H1 (cell line): ENCODE data around the gene TRIM28. TPM values are rescaled to one million over a fixed set of nuclear protein-coding genes. Genes with fewer than 3 reads are reported as not detected.

Source experiments
- ASH2L ChIP-seq: fragments of 200-600, 300-600 bp; sonication (generic); IDR thresholded peaks from one replicate; pipeline ENCODE4 v1.7.1; 2017; ENCODE audit warnings: low read length
- BCL11A ChIP-seq, 2 experiments: IDR thresholded peaks; one replicate each; pipeline ENCODE4 v1.6.1; 2011; ENCODE audit warnings: low read depth in 2 of 2, low read length in 2 of 2, mild to moderate bottlenecking in 2 of 2
- BRCA1 ChIP-seq: IDR thresholded peaks from 2 replicates; pipeline ENCODE4 v1.6.1; 2012; ENCODE audit warnings: low read depth, low read length, improper control_type of control experiment
- CEBPB ChIP-seq: IDR thresholded peaks from 2 replicates; pipeline ENCODE4 v1.6.1; 2012; ENCODE audit warnings: low read depth, low read length
- HDAC6 ChIP-seq: IDR thresholded peaks from one replicate; pipeline ENCODE4 v1.7.1; 2012; ENCODE audit warnings: low read depth, mild to moderate bottlenecking, inconsistent platforms, low read length, moderate library complexity
- polyA plus RNA-seq, 7 experiments: library from polyadenylated mRNA; depleted of rRNA in 3 of 7; stranded (reverse) in 5 of 7; unstranded in 2 of 7; fragments of >200 nt in 5 of 7; fragments of 200-250 nt in 2 of 7; gene quantifications; 1 replicate in 5 of 7; 2 replicates in 1 of 7; 4 replicates in 1 of 7; pipeline versions ENCODE4 v1.2.1 to v1.2.3, GENCODE V29; 2011 to 2013; ENCODE audit warnings: missing spikeins in 2 of 7, mixed read lengths in 2 of 7
- total RNA-seq: library from RNA; stranded (reverse); fragmentation: NEBNext Ultra II Directional; extraction: Animal tissue kit (Norgen Biotek cat#: 25700); gene quantifications from 2 replicates; pipeline ENCODE4 v1.2.1, GENCODE V29; 2021
- TF ChIP-seq, protein P1 (sequence below): IDR thresholded peaks from 2 replicates; pipeline ENCODE4 v1.6.1; 2011; ENCODE audit warnings: low read length, improper control_type of control experiment

TRIM28 gene
- total and polyA plus RNA-seq, 2 of the 8 experiments (the other 6 are each of a cell fraction or from before 2014, with no cell fraction given), result 1,433 to 1,442 TPM

- TF ChIP-seq, protein P1, sequence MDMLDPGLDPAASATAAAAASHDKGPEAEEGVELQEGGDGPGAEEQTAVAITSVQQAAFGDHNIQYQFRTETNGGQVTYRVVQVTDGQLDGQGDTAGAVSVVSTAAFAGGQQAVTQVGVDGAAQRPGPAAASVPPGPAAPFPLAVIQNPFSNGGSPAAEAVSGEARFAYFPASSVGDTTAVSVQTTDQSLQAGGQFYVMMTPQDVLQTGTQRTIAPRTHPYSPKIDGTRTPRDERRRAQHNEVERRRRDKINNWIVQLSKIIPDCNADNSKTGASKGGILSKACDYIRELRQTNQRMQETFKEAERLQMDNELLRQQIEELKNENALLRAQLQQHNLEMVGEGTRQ, result 0 out of 2 replicates have a peak, but pooled peaks have one; percentile 22
- 0 out of 2 replicates have a peak, but pooled peaks have one; percentile 37 for TF ChIP-seq BRCA1
- no peak for TF ChIP-seq CEBPB
- no peak for TF ChIP-seq HDAC6
- TF ChIP-seq BCL11A (IDR thresholded peaks at IDR 0.05; ENCODE audit: low read depth in 2 of 2, low read length in 2 of 2), result no peak
- peak; percentile 69 for TF ChIP-seq ASH2L
- TF ChIP-seq, all 59 proteins: peak for 28
These were observed 29.2 kb downstream of the TRIM28 start, which contains the start of gene MZF1 (continued) for GRCh38 chr19:58572818-58573657.
